DOHH2 (cell line): ENCODE data around the gene SLC1A2.

ENCODE experiments used
- H3F3A ChIP-seq: fragments of 200-600 bp; sonication (generic), shearing (Covaris generic); 2 replicates; pipeline ENCODE4 v1.6.0; 2016; ENCODE audit warnings: antibody characterized with exemption, mild to moderate bottlenecking; ENCODE audit not compliant: control insufficient read depth, insufficient read depth
- H3K27ac ChIP-seq: fragments of 200-600 bp; sonication (generic); 2 replicates; pipeline ENCODE4 v1.5.1; 2014; ENCODE audit warnings: low read depth, mild to moderate bottlenecking, low read length, moderate library complexity
- H3K27me3 ChIP-seq: fragments of 200-600 bp; sonication (generic); 2 replicates; pipeline ENCODE4 v1.6.1; 2014; ENCODE audit warnings: mild to moderate bottlenecking, low read length, mixed read lengths; ENCODE audit not compliant: control insufficient read depth
- H3K36me3 ChIP-seq: fragments of 200-600 bp; sonication (generic); 2 replicates; pipeline ENCODE4 v1.6.1; 2014; ENCODE audit warnings: mild to moderate bottlenecking, low read length, moderate library complexity, mixed read lengths; ENCODE audit not compliant: control insufficient read depth
- H3K4me1 ChIP-seq: fragments of 200-600 bp; sonication (generic); 2 replicates; pipeline ENCODE4 v1.6.1; 2014; ENCODE audit warnings: mild to moderate bottlenecking, low read length, mixed read lengths; ENCODE audit not compliant: control insufficient read depth
- H3K4me2 ChIP-seq: fragments of 200-600 bp; sonication (generic); 2 replicates; pipeline ENCODE4 v1.6.0; 2014; ENCODE audit warnings: mild to moderate bottlenecking, low read length, moderate library complexity
- H3K4me3 ChIP-seq: fragments of 200-600 bp; sonication (generic); 2 replicates; pipeline ENCODE4 v1.5.1; 2014; ENCODE audit warnings: mild to moderate bottlenecking, low read length, mixed read lengths
- H3K79me2 ChIP-seq: fragments of 200-600 bp; sonication (generic); 2 replicates; pipeline ENCODE4 v1.6.1; 2014; ENCODE audit warnings: mild to moderate bottlenecking, low read length, mixed read lengths; ENCODE audit not compliant: control insufficient read depth
- H3K9me2 ChIP-seq: fragments of 200-600 bp; sonication (generic); replicated peaks from 2 replicates; pipeline ENCODE4 v1.6.1; 2014; ENCODE audit warnings: mild to moderate bottlenecking, low read length, mixed read lengths; ENCODE audit not compliant: control insufficient read depth
- H3K9me3 ChIP-seq: fragments of 200-600 bp; sonication (generic); 2 replicates; pipeline ENCODE4 v1.6.1; 2014; ENCODE audit warnings: antibody characterized with exemption, low read length, mixed read lengths; ENCODE audit not compliant: control insufficient read depth, insufficient read depth
- H4K20me1 ChIP-seq: fragments of 200-600 bp; sonication (generic); 2 replicates; pipeline ENCODE4 v1.6.0; 2014; ENCODE audit warnings: low read depth, mild to moderate bottlenecking, antibody characterized with exemption, low read length, moderate library complexity; ENCODE audit not compliant: control insufficient read depth, insufficient read depth
- EZH2phosphoT487 ChIP-seq: fragments of 200-600 bp; sonication (generic); IDR thresholded peaks from 2 replicates; pipeline ENCODE4 v1.6.1; 2017; ENCODE audit warnings: borderline replicate concordance, mild to moderate bottlenecking, antibody characterized with exemption, low read length, moderate library complexity, mixed read lengths
- TF ChIP-seq, protein P1 (sequence below): fragments of 200-600 bp; sonication (generic); IDR thresholded peaks from one replicate; pipeline ENCODE4 v1.5.1; 2014; ENCODE audit warnings: antibody characterized with exemption, mild to moderate bottlenecking, low read depth, low read length; ENCODE audit not compliant: poor library complexity, severe bottlenecking

Gene SLC1A2

DNA sequence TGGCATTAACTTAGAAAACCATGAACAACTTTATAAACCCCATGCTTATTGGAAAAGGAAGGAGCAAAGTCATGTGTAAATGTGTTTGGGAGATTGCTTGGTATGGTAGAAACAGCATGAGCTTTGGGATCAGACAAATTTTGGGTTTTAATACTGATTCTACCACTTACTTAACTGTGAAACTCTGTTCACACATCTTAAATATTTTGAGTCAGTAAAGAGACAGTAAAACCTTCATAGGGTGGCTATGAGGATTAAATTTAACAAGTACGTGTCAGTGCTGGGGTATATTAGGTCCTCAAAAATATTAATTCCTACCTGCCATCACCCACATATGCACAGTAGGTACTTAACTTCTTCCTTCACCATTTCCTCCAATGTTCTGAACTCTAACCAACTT is 183.9 kb downstream of the SLC1A2 start:
- H3K79me2 ChIP-seq: no peaks in the 10 kb centered on the region
- no peaks in the 10 kb centered on the region for H3F3A ChIP-seq

DNA sequence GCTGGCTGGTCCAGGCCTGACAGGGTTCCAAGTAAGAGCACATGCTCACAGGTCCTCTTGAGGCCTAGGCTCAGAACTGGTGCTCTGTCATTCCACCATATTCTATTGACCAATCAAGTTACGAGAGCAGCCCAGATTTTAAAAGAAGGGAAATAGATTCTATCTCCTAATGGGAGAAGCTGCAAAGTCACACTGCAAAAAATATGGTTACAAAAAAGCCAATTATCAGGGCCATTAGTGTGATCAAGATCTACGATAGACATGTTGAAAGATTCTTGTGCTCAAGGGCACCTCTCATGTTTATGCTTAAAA is 184.2 kb downstream of the SLC1A2 start:
- Histone ChIP-seq H3K79me2 (no peaks in the 10 kb centered on the region), H3K9me2 (no peaks in the 10 kb centered on the region), H3K36me3 (no peaks in the 10 kb centered on the region), H3K27ac (no peak overlapping the region), H3K4me2 (no peak overlapping the region), H3K9me3 (no peaks in the 10 kb centered on the region), H3K4me3 (no peak overlapping the region), H4K20me1 (no peaks in the 10 kb centered on the region), H3K27me3 (peaks cover 12% of the 10 kb centered on the region), H3K4me1 (0 out of 2 replicates have a peak, but pooled peaks cover 4% of the 10 kb centered on the region), H3F3A (no peaks in the 10 kb centered on the region)
- TF ChIP-seq EZH2phosphoT487: no peak
- TF ChIP-seq, protein P1, sequence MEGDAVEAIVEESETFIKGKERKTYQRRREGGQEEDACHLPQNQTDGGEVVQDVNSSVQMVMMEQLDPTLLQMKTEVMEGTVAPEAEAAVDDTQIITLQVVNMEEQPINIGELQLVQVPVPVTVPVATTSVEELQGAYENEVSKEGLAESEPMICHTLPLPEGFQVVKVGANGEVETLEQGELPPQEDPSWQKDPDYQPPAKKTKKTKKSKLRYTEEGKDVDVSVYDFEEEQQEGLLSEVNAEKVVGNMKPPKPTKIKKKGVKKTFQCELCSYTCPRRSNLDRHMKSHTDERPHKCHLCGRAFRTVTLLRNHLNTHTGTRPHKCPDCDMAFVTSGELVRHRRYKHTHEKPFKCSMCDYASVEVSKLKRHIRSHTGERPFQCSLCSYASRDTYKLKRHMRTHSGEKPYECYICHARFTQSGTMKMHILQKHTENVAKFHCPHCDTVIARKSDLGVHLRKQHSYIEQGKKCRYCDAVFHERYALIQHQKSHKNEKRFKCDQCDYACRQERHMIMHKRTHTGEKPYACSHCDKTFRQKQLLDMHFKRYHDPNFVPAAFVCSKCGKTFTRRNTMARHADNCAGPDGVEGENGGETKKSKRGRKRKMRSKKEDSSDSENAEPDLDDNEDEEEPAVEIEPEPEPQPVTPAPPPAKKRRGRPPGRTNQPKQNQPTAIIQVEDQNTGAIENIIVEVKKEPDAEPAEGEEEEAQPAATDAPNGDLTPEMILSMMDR: no peak

More for the DNA sequence above, 183.9 kb downstream of the SLC1A2 start:
- TF ChIP-seq EZH2phosphoT487: no peak
- TF ChIP-seq, protein P1: no peak
- peaks cover 12% of the 10 kb centered on the region for H3K27me3 ChIP-seq
- no peak overlapping the region for H3K4me2 ChIP-seq
- H3K4me1 ChIP-seq: 0 out of 2 replicates have a peak, but pooled peaks cover 4% of the 10 kb centered on the region
- H4K20me1 ChIP-seq: no peaks in the 10 kb centered on the region
- H3K36me3 ChIP-seq: no peaks in the 10 kb centered on the region
- no peak overlapping the region for H3K4me3 ChIP-seq
- no peaks in the 10 kb centered on the region for H3K9me3 ChIP-seq
- no peaks in the 10 kb centered on the region for H3K9me2 ChIP-seq
- no peak overlapping the region for H3K27ac ChIP-seq

DNA sequence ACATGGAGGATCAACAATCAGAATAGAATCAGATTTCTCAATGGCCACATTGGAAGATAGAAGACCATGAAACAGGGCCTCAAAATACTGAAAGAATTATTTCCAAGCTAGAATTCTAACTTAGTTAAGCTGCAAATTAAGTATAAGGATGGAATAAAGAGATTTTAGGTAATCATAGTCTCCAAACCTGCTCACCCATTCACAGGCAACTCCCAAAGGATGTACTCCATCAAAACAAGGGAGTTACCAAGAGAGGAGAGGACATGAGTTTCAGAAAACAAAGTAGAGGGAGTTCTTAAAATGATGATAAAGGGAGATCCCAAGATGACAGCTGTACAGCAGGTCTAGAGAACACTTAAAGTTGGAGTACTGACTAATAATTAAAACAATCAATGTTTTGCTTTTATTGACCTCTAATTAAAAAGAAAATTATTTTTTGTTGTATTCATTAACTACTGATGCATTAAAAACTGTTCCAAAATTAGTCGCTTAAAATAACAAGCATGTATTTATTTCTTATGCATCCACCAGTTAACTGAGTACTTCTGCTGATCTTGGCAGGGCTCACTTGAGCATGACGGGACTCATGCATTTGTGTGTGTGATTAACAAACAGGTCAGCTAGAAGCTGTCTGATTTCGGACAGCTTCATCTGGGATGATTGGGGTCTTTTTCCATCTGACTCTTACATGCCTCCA is 184.8 kb downstream of the SLC1A2 start:
- H3K36me3 ChIP-seq: no peaks in the 10 kb centered on the region
- H3K4me2 ChIP-seq: no peak overlapping the region
- H3K9me3 ChIP-seq: no peaks in the 10 kb centered on the region
- H3K27ac ChIP-seq: no peak overlapping the region
- no peaks in the 10 kb centered on the region for H4K20me1 ChIP-seq
- H3K4me3 ChIP-seq: no peak overlapping the region
- H3K9me2 ChIP-seq: no peaks in the 10 kb centered on the region
- peaks cover 10% of the 10 kb centered on the region for H3K27me3 ChIP-seq
- TF ChIP-seq, protein P1: no peak
- H3K4me1 ChIP-seq: 0 out of 2 replicates have a peak, but pooled peaks cover 4% of the 10 kb centered on the region
- H3K79me2 ChIP-seq: no peaks in the 10 kb centered on the region
- no peaks in the 10 kb centered on the region for H3F3A ChIP-seq
